ENCODE measurements around the gene ZDHHC22. TPM values are rescaled to one million over a fixed set of nuclear protein-coding genes. Genes with fewer than 3 reads are reported as not detected.
"Not testable (repeated sequence)": the region's sequence is repeated elsewhere in the genome, so short reads cannot be mapped to it uniquely, and the experiment has no call there.

Gene ZDHHC22
- total and polyA plus RNA-seq, 8 donors: 0.04 to 0.11 (median 0.09) TPM; not detected in 4

GRCh38 chr14:77181603-77182437 lies 40.2 kb upstream of the ZDHHC22 start, which contains the start of gene TMEM63C:
TSS of gene TMEM63C (plus strand) at chr14:77181798. CDS start at chr14:77218814, 37,016 bp downstream.
- Histone ChIP-seq H3K27me3 (peaks cover 14 to 58% of the 10 kb centered on the region in 2 donors), H3K4me1 (peaks cover 0 to 12% of the 10 kb centered on the region in 2 donors), H3K27ac (no peak within 1 kb of the TSS), H3K9me3 (no peaks in the 10 kb centered on the region), H3K36me3 (no peaks in the 10 kb centered on the region), H3K4me3 (peak within 1 kb of the TSS in 1 of 2 donors; percentile 13)
- no peak for TF ChIP-seq CTCF (IDR thresholded peaks at IDR 0.05)
- DNase-seq (no peak), ATAC-seq (peak; percentile 76)
- intact Hi-C loops (cut with DNase I): no loop called here

GRCh38 chr14:77180726-77181602 lies 39.4 kb upstream of the ZDHHC22 start:
- TF ChIP-seq CTCF (IDR thresholded peaks at IDR 0.05): no peak
- H3K4me1 ChIP-seq: peaks cover 0 to 12% of the 10 kb centered on the region in 2 donors
- H3K36me3 ChIP-seq: no peaks in the 10 kb centered on the region
- intact Hi-C loops (cut with DNase I): no loop called here
- H3K4me3 ChIP-seq: no peak overlapping the region
- DNase-seq (no peak), ATAC-seq (peak; percentile 15)
- no peak overlapping the region for H3K27ac ChIP-seq
- no peaks in the 10 kb centered on the region for H3K9me3 ChIP-seq
- H3K27me3 ChIP-seq: peaks cover 14 to 58% of the 10 kb centered on the region in 2 donors

DNA sequence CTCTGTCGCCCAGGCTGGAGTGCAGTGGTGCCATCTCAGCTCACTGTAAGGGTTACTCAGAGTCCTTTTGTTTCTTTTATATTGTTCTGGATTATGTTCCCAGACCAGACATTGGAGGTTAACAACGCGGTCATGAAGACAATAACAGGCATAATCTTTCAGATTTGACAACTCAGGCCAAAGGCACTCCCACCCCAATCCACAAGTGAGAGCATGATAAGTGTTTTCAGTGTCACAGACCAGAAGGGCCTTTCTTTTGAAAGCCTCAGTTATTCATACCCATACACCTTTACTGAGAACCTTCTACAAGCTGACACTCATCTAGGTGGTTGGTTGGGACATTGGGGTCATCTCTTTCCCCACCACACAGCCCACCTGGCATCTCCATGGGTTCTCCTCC lies 37.1 kb upstream of the ZDHHC22 start:
- Histone ChIP-seq H3K27me3 (peaks cover 14 to 51% of the 10 kb centered on the region in 2 donors), H3K27ac (no peak overlapping the region), H3K4me3 (no peak overlapping the region), H3K4me1 (peaks cover 0 to 12% of the 10 kb centered on the region in 2 donors), H3K9me3 (no peaks in the 10 kb centered on the region), H3K36me3 (no peaks in the 10 kb centered on the region)
- intact Hi-C loops (cut with DNase I): no loop called here
- no peak for TF ChIP-seq CTCF (IDR thresholded peaks at IDR 0.05)
- ATAC-seq (no peak), DNase-seq (no peak)

GRCh38 chr14:77177702-77178101 lies 36.1 kb upstream of the ZDHHC22 start:
- no peak overlapping the region for H3K4me3 ChIP-seq
- intact Hi-C loops (cut with DNase I): no loop called here
- peaks cover 14 to 41% of the 10 kb centered on the region in 2 donors for H3K27me3 ChIP-seq
- no peak for TF ChIP-seq CTCF (IDR thresholded peaks at IDR 0.05)
- peaks cover 0 to 12% of the 10 kb centered on the region in 2 donors for H3K4me1 ChIP-seq
- no peak overlapping the region for H3K27ac ChIP-seq
- DNase-seq (no peak), ATAC-seq (no peak)
- no peaks in the 10 kb centered on the region for H3K36me3 ChIP-seq
- H3K9me3 ChIP-seq: no peaks in the 10 kb centered on the region

DNA sequence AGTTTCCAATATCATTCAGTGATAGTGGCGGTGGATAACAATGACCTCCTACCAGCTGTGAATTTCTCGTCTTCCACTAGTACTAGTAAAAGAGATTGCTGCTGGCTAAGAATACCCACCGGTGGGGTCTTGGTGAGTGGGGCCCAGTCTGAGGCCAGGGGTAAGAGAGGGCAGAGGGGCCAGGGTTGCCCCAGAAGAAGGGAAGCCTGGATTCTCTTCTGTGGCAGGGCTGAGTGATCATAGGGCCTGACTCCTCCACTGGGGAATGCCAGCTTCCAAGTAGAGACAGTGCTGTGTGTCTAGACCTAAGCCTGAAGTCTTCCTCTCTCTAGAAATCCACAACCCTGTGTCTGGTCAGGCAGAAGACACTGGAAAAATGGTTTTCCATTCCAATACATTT lies 34.3 kb upstream of the ZDHHC22 start:
- no peak for TF ChIP-seq CTCF (IDR thresholded peaks at IDR 0.05)
- Histone ChIP-seq H3K36me3 (no peaks in the 10 kb centered on the region), H3K27ac (no peak overlapping the region), H3K9me3 (peaks cover 0 to under 1% of the 10 kb centered on the region in 2 donors), H3K27me3 (peaks cover 0 to 22% of the 10 kb centered on the region in 2 donors), H3K4me1 (no peaks in the 10 kb centered on the region), H3K4me3 (no peak overlapping the region)
- ATAC-seq: no peak
- intact Hi-C loops (cut with DNase I): no loop called here
- no peak for DNase-seq

DNA sequence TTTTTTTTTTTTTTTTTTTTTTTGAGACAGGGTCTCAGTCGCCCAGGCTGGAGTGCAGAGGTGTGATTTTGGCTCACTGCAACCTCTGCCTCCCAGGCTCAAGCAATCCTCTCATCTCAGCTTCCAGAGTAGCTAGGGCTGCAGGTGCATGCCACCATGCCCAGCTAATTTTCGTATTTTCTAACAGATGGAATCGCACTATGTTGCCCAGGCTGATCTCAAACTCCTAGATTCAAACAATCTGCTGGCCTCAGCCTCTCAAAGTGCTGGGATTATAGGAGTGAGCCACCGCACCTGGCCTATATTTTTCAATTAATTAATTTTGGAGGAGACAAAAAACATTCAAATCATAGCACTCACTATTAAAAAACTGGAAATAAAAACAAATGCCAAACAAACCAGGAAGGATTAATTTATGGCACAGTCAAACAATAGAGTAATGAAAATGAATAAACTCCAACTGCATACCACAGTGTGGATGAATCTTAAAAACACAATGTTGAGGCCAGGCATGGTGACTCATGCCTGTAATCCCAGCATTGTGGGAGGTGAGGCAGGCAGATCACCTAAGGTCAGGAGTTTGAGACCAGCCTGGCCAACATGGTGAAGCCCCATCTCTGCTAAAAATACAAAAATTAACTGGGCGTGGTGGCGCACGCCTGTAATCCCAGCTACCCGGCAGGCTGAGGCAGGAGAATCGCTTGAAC lies 32.5 kb upstream of the ZDHHC22 start:
- H3K4me1 ChIP-seq; H3K27ac ChIP-seq; H3K4me3 ChIP-seq; H3K27me3 ChIP-seq; ATAC-seq; intact Hi-C loops (cut with DNase I); DNase-seq; H3K36me3 ChIP-seq: not testable (repeated sequence)
- H3K9me3 ChIP-seq: peaks cover 3 to 18% of the 10 kb centered on the region in 2 donors

Measured in left lung (tissue), 10 donors.